NCI-H345 treated with DMSO at 0.1 percent for 48 hours (cell line): ENCODE data around the gene SRXN1.

Experiments used
- DNase-seq: peaks from one replicate; lab custom pipeline; 2025; ENCODE audit not compliant: unreplicated experiment; lab: John Stamatoyannopoulos, UW

Gene SRXN1

GRCh38 chr20:637559-637958, 15.4 kb downstream of the SRXN1 start:
- no peak for DNase-seq

GRCh38 chr20:635893-636338, 17.1 kb downstream of the SRXN1 start:
- DNase-seq: no peak

GRCh38 chr20:635028-635892, 17.7 kb downstream of the SRXN1 start:
- DNase-seq: no peak

GRCh38 chr20:634148-634925, 18.7 kb downstream of the SRXN1 start:
- DNase-seq: no peak

GRCh38 chr20:631101-631500, 21.9 kb downstream of the SRXN1 start:
- no peak for DNase-seq

- no peak for DNase-seq
Measured at GRCh38 chr20:626579-626978, 26.4 kb downstream of the SRXN1 start.

- no peak for DNase-seq
Measured at GRCh38 chr20:625360-625932, 27.6 kb downstream of the SRXN1 start.

GRCh38 chr20:623704-624103, 29.3 kb downstream of the SRXN1 start:
- no peak for DNase-seq

GRCh38 chr20:623021-623420, 30.0 kb downstream of the SRXN1 start:
- DNase-seq: no peak

GRCh38 chr20:622161-622560, 30.8 kb downstream of the SRXN1 start:
- DNase-seq: no peak

GRCh38 chr20:621125-621756, 31.8 kb downstream of the SRXN1 start:
- no peak for DNase-seq

- DNase-seq: no peak
Measured at GRCh38 chr20:620246-620645, 32.8 kb downstream of the SRXN1 start.

- no peak for DNase-seq
Measured at GRCh38 chr20:618980-619379, 34.0 kb downstream of the SRXN1 start.

- DNase-seq: no peak
Measured at GRCh38 chr20:617934-618690, 34.9 kb downstream of the SRXN1 start.

- DNase-seq: no peak
Measured at GRCh38 chr20:615514-615913, 37.5 kb downstream of the SRXN1 start.

- DNase-seq: no peak
Measured at GRCh38 chr20:611843-612185, 41.2 kb downstream of the SRXN1 start.

GRCh38 chr20:611047-611842, 41.8 kb downstream of the SRXN1 start:
- DNase-seq: no peak

GRCh38 chr20:610130-611046, 42.6 kb downstream of the SRXN1 start, which contains the start of gene TCF15:
Gene TCF15, minus strand, starts transcription at chr20:610309. Its CDS starts 72 bp downstream, at chr20:610237.
- no peak for DNase-seq
